Frontal cortex (tissue), 4 donors: ENCODE data around the gene MTHFD1L. TPM values are rescaled to one million over a fixed set of nuclear protein-coding genes. Genes with fewer than 3 reads are reported as not detected.
"Not testable (repeated sequence)": the region's sequence is repeated elsewhere in the genome, so short reads cannot be mapped to it uniquely, and the experiment has no call there.

Experiments
- DNase-seq, 2 donors: peaks; one replicate each; pipeline ENCODE4 v3.0.0; 2012; ENCODE audit warnings: low spot score in 2 of 2
- FAIRE-seq: peaks from 2 replicates; lab custom pipeline; 2012; peaks lifted over from hg19 to GRCh38; lab: Jason Lieb, UNC
- total RNA-seq: library from RNA; depleted of rRNA; stranded (reverse); fragments of >200 nt; gene quantifications from one replicate; pipeline ENCODE4 v1.2.3, GENCODE V29; 2014
- donor health status: control.
- donor health status: control.
- donor health status: control.

Gene MTHFD1L
- total RNA-seq, 1 donor from 2014 or later, result 13.5 TPM

DNA sequence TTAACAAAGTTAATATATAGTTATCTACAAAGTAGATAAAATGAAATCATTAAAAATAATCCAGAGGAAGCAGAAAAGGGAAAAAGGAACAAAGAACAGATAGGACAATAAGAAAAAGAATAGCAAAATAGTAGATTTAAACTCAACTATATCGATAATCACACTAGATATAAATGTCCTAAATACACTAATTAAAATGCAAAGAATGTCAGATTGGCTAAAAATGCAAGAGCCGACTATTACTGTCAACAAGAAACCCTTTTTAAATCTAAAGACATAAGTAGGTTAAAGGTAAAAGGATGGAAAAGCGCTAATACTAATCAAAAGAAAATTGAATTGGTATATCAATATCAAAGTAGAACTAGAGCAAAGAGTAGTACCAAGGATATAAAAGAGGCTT is 209.5 kb downstream of the MTHFD1L start:
- DNase-seq, result no peak
- no peak for FAIRE-seq

DNA sequence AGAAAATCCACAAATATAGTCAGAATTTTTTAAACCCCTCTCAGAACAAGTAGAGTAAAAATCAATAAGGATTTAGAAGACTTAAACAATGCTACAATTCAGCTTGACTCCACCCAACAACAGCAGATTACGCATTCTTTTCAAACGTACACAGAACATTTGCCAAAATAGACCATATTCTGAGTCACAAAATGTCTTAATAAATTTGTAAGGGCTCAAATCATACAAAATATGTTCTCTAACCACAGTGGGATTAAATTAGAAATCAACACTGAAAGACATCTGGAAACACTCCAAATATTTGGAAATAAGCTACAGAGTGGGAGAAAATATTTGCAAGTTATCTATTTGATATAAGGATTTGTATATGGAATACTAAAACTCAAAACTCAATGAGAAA is 210.0 kb downstream of the MTHFD1L start:
- FAIRE-seq, result no peak
- DNase-seq, result no peak

DNA sequence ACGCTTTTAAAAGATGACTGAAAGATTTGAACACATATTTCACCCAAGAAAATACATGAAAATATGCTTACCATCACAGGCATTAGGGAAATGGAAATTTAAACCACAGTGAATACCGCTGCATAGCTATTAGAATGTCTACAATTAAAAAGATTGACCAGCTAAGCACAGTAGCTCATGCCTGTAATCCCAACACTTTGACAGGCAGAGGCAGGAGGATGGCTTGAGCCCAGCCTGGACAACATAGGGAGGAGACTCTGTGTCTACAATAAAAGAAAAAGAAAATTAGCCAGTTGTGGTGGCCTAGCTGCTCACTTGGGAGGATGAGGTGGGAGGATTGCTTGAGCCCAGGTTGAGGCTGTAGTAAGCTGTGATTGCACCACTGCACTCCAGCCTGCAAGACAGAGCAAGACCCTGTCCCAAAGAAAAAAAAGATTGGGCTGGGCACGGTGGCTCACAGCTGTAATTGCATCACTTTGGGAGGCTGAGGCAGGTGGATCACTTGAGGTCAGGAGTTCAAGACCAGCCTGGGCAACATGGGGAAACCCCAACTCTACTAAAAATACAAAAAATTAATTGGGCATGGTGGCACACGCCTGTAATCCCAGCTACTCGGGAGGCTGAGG is 210.5 kb downstream of the MTHFD1L start:
- no peak for FAIRE-seq
- no peak for DNase-seq

DNA sequence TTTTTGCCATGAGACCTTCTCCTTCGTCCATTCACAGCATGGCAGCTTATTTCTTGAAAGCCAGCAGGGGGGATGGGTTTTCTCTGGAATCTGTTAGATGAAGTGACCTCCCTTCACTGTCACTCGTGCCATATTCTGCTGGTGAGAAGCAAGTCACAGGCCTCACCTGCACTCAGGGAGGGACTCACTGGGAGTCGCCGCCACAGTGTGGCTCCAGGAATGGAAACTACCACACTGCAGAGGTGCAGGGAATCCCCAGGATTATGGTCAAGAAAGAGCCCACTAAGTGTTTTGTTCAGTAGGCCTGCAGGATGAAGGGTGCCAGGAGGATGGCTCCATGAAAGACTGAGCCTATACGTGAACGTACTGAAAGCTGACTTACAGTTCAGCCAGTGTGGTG is 213.2 kb downstream of the MTHFD1L start:
- FAIRE-seq (no peak), DNase-seq (no peak)

DNA sequence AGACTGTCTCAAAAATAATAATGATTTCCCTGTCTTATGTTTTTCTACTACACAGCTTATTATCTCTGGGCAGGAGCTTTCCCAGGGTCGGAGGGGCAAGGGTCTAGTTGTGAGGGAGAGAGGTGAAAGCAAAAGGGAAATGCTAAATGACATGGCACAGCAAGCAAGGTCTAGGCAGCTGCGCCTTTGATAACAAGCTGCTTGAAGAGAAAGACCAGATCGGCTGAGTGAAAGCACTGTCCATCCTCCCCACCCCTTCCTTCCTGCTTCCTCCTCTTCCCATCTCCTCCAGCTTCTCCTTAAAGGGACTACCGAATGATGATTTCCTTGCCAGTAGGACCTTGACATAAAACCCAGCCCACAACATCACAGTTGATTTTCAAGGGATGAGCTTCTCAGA is 216.2 kb downstream of the MTHFD1L start:
- DNase-seq, result no peak
- no peak for FAIRE-seq

DNA sequence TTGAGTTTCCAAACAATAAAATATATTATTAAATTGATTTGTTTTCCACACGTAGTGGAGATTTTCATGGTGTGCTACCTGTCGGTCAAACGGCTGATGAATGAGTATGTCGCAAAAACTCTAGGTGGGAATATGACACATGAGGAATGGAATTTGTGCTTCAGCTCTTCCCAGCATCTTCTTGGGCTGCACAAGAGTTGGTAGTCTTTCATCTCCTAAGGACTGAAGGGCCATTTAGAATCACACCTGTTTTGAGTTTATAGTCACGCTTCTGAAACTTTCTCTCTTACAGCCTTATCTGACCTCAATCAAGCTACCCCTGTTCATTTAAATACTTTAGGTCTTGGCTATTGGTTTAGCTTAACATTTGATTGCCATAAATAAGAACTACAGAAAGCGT is 216.6 kb downstream of the MTHFD1L start:
- DNase-seq, result no peak

DNA sequence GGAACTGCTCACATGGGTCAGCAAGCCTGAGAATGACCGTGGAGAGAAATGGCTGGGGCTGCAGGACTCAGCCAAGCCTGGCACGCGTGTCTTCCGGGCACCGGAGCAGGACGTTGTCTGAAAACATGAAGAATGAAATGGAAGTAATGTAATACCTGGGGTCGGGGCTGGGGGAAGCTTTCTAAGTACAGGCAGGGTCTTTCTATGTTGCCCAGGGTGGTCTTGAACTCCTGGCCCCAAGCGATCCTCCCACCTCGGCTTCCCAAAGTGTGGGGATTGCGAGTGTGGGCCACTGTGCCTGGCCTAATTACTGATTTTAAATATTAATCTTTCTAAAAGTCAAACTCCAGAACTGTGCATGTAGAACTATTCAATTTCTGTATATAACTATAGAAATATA is 218.8 kb downstream of the MTHFD1L start:
- FAIRE-seq (no peak), DNase-seq (no peak)

More for the DNA sequence above, 216.6 kb downstream of the MTHFD1L start:
- no peak for FAIRE-seq

DNA sequence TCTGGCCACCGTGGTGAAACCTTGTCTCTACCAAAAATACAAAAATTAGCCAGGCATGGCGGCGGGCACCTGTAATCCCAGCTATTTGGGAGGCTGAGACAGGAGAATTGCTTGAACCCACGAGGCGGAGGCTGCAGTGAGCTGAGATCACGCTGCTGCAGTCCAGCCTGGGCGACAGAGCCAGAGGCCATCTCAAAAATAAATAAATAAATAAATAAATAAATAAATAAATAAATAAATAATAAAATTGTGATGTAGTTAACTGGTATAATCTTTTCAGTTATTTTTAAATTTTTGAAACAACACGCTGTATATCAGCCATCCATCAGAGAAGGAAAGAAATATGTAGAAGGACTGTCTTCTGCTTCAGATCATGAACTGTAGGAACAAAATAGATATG is 221.6 kb downstream of the MTHFD1L start:
- not testable (repeated sequence) for DNase-seq, FAIRE-seq

DNA sequence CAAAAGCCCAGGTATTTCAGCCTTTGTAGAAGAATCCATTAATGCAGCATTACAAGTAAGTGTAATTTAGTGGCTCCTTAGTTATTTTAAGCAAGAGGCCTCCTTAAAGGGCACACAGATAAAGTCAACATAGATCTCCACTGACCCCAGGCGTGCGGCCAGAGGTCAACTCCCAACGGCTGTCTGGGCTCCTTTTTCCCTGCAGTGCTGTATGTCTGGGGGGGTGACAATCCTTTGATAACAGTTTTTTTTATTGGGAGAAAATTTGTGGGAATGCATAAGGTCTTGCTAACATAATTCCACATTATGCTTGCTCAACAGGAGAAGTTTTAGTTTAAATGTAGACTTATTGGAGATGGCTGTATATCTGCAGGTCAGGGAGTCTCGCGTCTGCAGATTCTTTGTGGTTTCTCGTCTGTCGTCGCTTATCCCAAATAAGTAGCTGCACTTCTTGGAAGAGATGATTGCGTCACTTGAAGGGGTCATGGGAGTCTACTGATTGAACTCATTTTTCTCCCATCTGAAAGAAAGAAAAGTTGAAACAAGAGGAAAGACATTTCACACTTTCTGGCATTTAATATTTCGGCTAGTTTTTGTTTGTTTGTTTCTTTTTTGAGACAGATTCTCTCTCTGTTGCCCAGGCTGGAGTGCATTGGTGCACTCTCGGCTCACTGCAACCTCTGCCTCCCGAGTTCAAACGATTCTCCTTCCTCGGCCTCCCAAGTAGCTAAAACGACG is 222.5 kb downstream of the MTHFD1L start:
- DNase-seq (no peak), FAIRE-seq (no peak)

DNA sequence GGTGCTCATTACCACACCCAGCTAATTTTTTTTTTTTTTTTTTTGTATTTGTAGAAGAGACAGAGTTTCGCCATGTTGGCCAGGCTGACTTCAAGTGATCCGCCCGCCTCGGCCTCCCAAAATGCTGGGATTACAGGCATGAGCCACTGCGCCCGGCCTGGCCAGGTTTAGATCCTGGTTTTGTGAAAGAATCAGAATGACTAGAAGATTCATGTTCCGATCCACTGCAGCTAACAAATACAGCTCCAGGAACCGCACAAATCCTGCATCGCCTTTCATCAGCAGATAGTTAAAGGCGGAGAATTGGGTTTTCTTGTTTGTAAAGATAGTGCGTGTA is 223.1 kb downstream of the MTHFD1L start:
- FAIRE-seq, result no peak
- DNase-seq, result no peak

DNA sequence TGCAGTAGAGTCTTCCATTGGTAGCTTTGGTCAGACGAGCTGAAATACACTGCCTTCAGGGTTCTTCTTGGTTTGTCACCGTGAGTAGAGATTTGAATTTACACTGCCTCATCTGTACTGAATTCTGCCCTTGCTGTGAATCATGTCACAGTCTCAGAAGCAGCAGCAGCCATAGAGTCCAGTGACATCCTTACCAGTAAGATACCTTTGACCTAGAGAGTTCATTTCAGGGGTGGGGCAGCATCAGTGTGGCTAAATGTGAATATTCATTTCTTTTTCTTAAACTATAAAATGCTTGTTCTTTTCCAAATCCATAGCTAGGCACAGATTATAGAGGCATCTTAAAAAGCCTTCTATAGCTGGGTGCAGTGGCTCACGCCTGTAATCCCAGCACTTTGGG is 223.5 kb downstream of the MTHFD1L start:
- FAIRE-seq, result no peak

DNA sequence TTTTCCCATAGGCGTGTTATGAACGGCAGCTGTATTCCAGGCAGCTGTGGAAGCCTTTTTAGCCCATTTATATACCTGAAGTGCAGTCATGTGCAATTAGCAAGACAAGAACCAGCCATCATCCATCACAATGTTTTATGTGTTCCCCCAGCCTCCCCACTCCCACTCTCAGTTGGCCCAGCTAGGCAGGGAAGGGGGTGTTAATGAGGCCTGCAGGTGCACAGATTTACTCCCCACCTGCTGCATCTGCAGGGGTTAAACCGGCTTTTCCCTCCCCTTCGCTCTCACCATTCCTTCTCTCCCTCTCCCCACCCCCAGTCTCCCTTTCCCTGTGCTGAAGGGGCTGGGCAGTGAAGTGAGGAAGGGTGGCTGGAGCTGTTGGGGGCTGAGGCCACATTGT is 224.5 kb downstream of the MTHFD1L start:
- DNase-seq (no peak), FAIRE-seq (no peak)

More for the DNA sequence above, 223.5 kb downstream of the MTHFD1L start:
- no peak for DNase-seq

DNA sequence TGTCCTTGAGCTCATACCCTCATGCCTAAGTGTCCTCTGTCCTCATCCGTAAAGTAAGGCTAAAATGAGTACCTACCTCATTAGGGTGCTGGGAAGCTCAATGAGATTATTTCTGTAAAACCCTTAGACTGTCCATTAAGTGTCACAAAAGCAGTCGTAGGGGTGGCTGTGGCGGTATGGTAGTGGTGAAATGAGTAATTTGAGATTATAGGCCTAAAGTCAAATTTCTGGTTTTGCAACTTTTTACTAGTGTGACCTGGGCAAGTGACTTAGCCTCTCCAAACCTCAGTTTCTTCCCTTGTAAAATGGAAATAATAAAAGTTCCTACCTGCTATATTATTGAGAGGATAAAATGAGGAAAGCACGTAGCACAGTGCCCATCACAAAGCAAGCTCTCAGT is 226.1 kb downstream of the MTHFD1L start:
- DNase-seq (no peak), FAIRE-seq (no peak)

DNA sequence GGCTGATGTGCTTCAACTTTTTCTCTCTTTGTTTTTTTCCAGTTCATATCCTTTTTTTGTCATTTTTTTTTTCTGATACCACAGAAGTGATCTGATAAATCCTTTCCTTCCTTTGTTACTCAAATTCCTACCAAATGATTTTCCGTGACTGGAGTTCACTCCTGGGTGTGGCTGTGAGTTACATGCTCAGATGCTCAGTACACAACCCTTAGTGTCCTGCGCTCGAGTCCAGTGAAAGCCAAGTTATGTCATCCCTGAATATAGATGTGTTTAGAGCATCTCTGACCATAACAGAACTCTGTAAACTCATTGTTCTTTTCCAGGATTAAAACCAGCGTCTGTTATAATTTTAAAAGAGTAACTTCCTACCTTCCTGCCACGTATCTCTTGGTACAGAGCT is 227.1 kb downstream of the MTHFD1L start:
- FAIRE-seq (no peak), DNase-seq (no peak)

DNA sequence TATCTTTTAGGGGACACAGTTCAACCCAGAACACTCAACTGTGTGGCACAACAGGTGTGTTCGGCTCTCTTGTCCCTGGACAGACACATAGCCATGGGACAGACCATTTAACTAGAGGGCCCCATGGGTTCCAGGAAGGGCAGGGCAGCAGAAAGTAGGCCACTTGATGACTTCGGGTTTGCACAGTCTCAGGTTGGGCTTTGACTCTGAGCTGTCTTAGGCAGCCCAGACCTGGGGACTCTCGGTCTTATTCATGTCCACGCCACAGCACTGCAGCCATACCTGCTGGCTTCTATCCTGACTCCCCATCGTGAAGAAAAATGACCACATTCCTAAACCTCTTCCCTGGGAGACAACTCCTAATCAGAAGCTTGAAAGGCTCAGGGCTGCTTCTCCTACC is 228.2 kb downstream of the MTHFD1L start:
- DNase-seq, result no peak
- no peak for FAIRE-seq

DNA sequence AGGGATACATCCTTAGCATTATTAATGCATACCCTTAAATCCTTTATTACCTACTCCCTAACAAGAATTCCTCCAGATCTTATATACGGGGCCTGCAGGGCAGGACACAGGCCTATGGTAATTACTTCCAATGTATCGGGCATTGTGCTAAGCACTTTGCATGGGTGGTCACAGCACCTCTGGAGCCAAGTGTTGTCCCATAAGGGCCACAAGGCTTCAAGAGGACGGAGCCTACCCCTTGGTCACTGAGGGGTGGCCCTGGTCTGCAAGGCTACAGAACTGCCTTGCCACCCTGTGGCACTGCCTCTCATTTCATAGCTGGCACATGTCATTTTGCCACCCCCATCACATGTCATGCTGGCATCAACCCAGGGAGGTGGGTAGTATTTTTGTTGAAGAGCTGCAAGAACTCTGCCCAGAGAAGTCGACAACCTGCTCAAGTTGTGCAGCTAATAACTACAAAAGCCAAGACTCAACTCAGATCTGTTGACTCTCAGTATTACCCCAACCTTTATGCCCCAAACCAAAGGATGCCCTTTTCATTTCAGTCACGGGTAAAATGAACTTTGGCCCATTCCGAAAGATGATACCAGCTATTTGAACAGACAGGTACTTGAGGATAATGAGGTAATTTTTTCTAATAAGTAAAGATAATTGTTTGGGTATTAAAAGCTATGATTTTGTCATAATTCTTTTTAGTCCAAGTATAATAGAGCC is 230.2 kb downstream of the MTHFD1L start:
- DNase-seq (no peak), FAIRE-seq (no peak)

DNA sequence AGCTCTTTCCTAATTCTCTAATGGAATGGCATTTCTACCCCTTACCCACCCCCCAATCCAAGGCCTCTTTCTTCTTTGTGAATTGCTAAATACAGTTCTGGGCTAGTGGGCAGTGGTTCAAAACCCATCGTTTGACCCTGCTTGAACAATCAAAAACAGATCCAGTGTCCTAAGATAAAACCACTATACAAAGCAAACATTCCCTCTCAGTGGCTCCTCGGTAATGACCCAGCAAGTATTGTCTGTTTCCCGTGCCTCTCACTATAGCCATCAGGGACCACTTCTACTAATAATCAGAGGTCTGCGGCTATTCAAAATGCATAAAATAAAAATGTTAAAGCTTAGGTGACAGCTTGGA is 230.7 kb downstream of the MTHFD1L start:
- DNase-seq (no peak), FAIRE-seq (no peak)

DNA sequence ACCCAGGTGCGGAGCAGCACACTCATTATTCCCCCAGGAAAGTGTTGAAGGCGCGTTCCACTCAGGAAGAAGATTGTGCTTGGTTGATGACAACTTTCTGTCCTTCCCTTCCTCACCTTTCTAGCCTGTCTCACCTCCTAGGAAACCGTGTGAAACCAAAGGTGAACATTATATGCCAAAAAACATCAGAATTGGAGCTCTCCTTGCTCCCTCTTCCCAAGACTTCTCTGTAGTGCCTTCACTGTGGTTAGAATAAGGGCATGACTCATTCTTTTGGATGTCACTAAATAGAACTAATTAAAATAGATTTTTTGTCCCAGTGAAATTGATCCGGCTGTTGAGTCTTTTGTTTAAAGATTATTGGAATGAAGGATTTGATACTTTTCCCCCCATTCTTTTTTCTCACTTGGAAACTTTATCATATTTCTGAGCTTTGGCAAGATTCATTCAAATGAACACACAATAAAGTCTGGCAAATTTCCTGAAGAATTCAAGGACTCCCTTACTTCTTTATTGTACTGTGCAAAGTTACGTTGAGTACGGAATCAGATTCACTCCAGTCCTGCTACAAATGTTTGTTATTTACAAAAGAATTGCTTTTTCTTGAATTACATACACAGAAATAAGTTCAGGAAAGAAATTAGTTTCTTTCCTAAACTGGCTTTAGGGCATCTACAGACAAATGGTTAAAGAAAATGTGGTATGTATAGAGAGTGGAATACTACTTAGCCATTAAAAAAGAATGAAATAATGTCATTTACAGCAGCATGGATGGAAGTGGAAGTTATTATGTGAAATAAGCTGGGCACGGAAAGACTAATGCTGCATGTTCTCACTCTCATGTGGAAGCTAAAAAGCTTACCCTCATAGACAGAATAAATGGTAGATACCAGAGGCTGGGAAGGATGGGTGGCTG is 231.4 kb downstream of the MTHFD1L start:
- FAIRE-seq (no peak), DNase-seq (no peak)

DNA sequence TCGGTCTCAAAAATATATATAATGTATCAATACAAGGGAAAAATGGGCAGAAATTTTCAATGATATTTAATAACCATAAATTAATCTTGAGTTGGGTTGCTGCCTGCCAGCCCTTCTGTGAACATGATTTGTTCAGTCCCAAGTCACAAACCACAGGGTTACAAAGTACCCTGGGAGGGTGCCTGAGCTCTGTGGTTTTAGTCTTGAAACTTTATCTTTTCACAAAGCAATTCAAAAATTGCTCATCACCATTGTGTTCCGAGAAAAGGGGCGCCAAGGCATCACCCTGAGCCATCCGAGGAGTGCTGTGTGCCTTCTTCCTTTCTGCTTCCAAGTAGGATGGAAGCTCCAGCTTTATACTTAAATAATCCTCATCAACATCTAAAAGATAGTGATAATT is 232.7 kb downstream of the MTHFD1L start:
- FAIRE-seq, result no peak

DNA sequence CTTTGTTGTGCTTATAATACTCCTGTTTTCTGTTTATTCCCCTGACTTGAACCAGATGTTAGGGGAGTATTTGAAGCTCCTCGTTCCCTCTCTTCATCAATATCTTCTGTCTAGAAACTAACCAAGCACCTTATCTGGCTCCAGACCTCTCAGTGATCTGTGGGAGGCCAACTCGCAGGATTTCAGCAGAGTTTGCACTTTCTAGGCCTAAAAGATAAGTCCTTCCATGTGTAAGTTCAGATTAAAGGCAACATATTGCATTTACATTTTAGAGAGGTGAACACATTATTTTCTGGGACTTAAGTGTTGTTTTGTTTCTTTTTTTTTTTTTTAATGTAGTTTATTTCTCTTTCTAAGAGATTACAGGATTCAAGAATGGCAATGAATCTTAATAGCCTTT is 234.8 kb downstream of the MTHFD1L start:
- DNase-seq (no peak), FAIRE-seq (no peak)

More for the DNA sequence above, 232.7 kb downstream of the MTHFD1L start:
- DNase-seq, result no peak
